Thyroid gland (tissue), 4 donors: ENCODE measurements around the gene PREP.

Experiments used
- CTCF ChIP-seq, 6 experiments: fragments of 200-600 bp in 3 of 6; fragments of 450-650 bp in 3 of 6; sonication (generic) in 3 of 6; IDR thresholded peaks; one replicate each; pipeline ENCODE4 v1.5.1; 2016 to 2019; ENCODE audit warnings: antibody characterized with exemption in 6 of 6, mild to moderate bottlenecking in 2 of 6, inconsistent platforms in 1 of 6, moderate library complexity in 1 of 6
- POLR2A ChIP-seq, 2 donors: fragments of 450-650 bp; IDR thresholded peaks; one replicate each; pipeline ENCODE4 v1.6.1; 2017; ENCODE audit warnings: antibody characterized with exemption in 2 of 2, mild to moderate bottlenecking in 2 of 2, moderate library complexity in 1 of 2

- no peak for TF ChIP-seq CTCF (IDR thresholded peaks at IDR 0.05)
- TF ChIP-seq POLR2A (IDR thresholded peaks at IDR 0.05): no peak
Observed at GRCh38 chr6:105300090-105300489, 102.8 kb downstream of the PREP start.
